Psoas muscle (tissue), 8 donors: ENCODE results near the gene CAMKMT. TPM values are rescaled to one million over a fixed set of nuclear protein-coding genes. Genes with fewer than 3 reads are reported as not detected.

Experiments
- ATAC-seq, 4 donors: fragments of 200-7000 bp; cut with Tn5 transposase; one replicate each; pipeline ENCODE4 v1.9.1; 2020; ENCODE audit warnings: moderate library complexity in 3 of 4, mild to moderate bottlenecking in 2 of 4
- DNase-seq, 2 donors: peaks; one replicate each; pipeline ENCODE4 v3.0.0-alpha.2; 2020
- H3K27ac ChIP-seq: fragments of 200-600 bp; one replicate; pipeline ENCODE4 v1.8.0; 2022
- H3K27me3 ChIP-seq, 3 donors: fragments of 200-600 bp in 1 of 3; one replicate each; pipeline versions ENCODE4 v1.6.1 to v1.8.0; 2013 to 2022; ENCODE audit warnings: low read length in 2 of 3, mild to moderate bottlenecking in 2 of 3, moderate library complexity in 1 of 3; ENCODE audit not compliant: insufficient read depth in 3 of 3
- H3K36me3 ChIP-seq, 2 donors: fragments of 200-600 bp in 1 of 2; one replicate each; pipeline versions ENCODE4 v1.6.1 to v1.8.0; 2013 to 2022; ENCODE audit warnings: low read depth in 1 of 2, mild to moderate bottlenecking in 1 of 2, moderate library complexity in 1 of 2; ENCODE audit not compliant: insufficient read depth in 1 of 2
- H3K4me1 ChIP-seq: fragments of 200-600 bp; one replicate; pipeline ENCODE4 v1.8.0; 2022
- H3K4me3 ChIP-seq: fragments of 200-600 bp; one replicate; pipeline ENCODE4 v1.8.0; 2022; ENCODE audit warnings: mild to moderate bottlenecking
- H3K9me3 ChIP-seq: fragments of 200-600 bp; one replicate; pipeline ENCODE4 v1.8.0; 2022
- CTCF ChIP-seq: fragments of 200-600 bp; IDR thresholded peaks from one replicate; pipeline ENCODE4 v1.8.0; 2022; ENCODE audit warnings: antibody characterized with exemption
- WGBS, 3 donors: extraction: QIAGEN DNeasy Blood & Tissue Kit; methylation state at CpG; one replicate each; pipeline versions ENCODE4 v1.1.6 to v1.1.7; 2013; 5-methylcytosine and 5-hydroxymethylcytosine counted together
- intact Hi-C, 2 donors: fragments of 100-400 bp; cut with DNase I; formaldehyde crosslinking; loops; one replicate each; pipeline versions ENCODE4 v1.11.0 to v1.14.2; 2022
- long read RNA-seq, 2 donors: library from polyadenylated mRNA; unstranded; transcript quantifications; one replicate each; pipeline ENCODE4 v2.0.0, GENCODE V29; 2021
- polyA plus RNA-seq, 3 donors: library from polyadenylated mRNA; stranded (reverse); fragments of 200-250 nt; gene quantifications; one replicate each; pipeline ENCODE4 v1.2.3, GENCODE V29; 2013
- total RNA-seq, 4 donors: library from RNA; stranded (reverse); fragmentation: NEBNext Ultra II Directional in 2 of 4; extraction: Animal tissue kit (Norgen Biotek cat#: 25700) in 2 of 4; gene quantifications; one replicate each; pipeline versions ENCODE4 v1.2.1 to v1.2.4, GENCODE V29; 2021 to 2023
- donor health status: healthy with polysubstance abuse.
- donor health status: DM: no; HTN: no; CAD: no; lungs with moderate emphysema.
- donor health status: Bipolar disorder and iron deficiency.
- donor health status: healthy.
- donor health status: DM: yes; HTN: yes; CAD: no.
- donor health status: DM: no; HTN: no; CAD: no.
- donor health status: DM: no; HTN: no; CAD: no.
- donor health status: DM: yes; HTN: yes; CAD: no.

Gene CAMKMT
- total RNA-seq (1 to 10 TPM; 4.5 to 7.3 (median 5.5) TPM), polyA plus RNA-seq (1 to 10 TPM; 2.8 to 4.3 (median 3.3) TPM)
- long read RNA-seq, donor 1, partial matches to known transcripts: 0 of 2 reads
- long read RNA-seq, donor 1, other reads (novel, unspliced or antisense): 2 of 2 reads
- long read RNA-seq, donor 2, partial matches to known transcripts: 1 of 3 reads
- long read RNA-seq, donor 2, other reads (novel, unspliced or antisense): 1 of 3 reads

- 0% methylated on average over 37 to 57 of the region's 57 CpGs for WGBS, 3 donors
- Histone ChIP-seq H3K9me3 (no peaks in the 10 kb centered on the region), H3K36me3 (peaks cover 0 to 2% of the 10 kb centered on the region in 2 donors), H3K27me3 (no peaks in the 10 kb centered on the region), H3K4me1 (peaks cover 29% of the 10 kb centered on the region), H3K4me3 (peak within 1 kb of the TSS; percentile 83), H3K27ac (peak within 1 kb of the TSS; percentile 92)
- TF ChIP-seq CTCF: no peak
- peak; percentile 93 to 96 (median 94) for ATAC-seq
- peak; percentile 98 to 99 for DNase-seq
- intact Hi-C loops: loop anchor here in 1 of 2 donors (5.0 kb wide), 1 partner anchor 284 kb away; no protein-coding TSS in a partner anchor
Measured at GRCh38 chr2:44361330-44362206, at the start of gene CAMKMT, which contains the start of gene PREPL. TSS of gene CAMKMT (plus strand) at chr2:44361947. TSS of gene PREPL (minus strand) at chr2:44361494. CDS start at chr2:44346342, 15,152 bp downstream.

- intact Hi-C loops: no loop called here
- TF ChIP-seq CTCF: no peak
Measured at GRCh38 chr2:44314362-44314761, 47.4 kb upstream of the CAMKMT start.

GRCh38 chr2:44315945-44316344 lies 45.8 kb upstream of the CAMKMT start:
- Histone ChIP-seq H3K36me3 (peaks cover 5 to 98% of the 10 kb centered on the region in 2 donors), H3K4me3 (no peak overlapping the region)

More at GRCh38 chr2:44314362-44314761, 47.4 kb upstream of the CAMKMT start:
- no peaks in the 10 kb centered on the region for H3K27me3 ChIP-seq
- peaks cover 0 to 82% of the 10 kb centered on the region in 2 donors for H3K36me3 ChIP-seq
- ATAC-seq (no peak), DNase-seq (no peak)
- no peaks in the 10 kb centered on the region for H3K4me1 ChIP-seq
- no peak overlapping the region for H3K4me3 ChIP-seq
- peaks cover 24% of the 10 kb centered on the region for H3K9me3 ChIP-seq
- no peak overlapping the region for H3K27ac ChIP-seq

GRCh38 chr2:44320832-44321231 lies 40.9 kb upstream of the CAMKMT start:
- H3K27me3 ChIP-seq: no peaks in the 10 kb centered on the region
- no peaks in the 10 kb centered on the region for H3K9me3 ChIP-seq
- TF ChIP-seq CTCF: no peak
- ATAC-seq: no peak
- intact Hi-C loops: no loop called here
- DNase-seq: no peak
- H3K4me3 ChIP-seq: no peak overlapping the region
- no peak overlapping the region for H3K27ac ChIP-seq
- H3K36me3 ChIP-seq: peaks cover 7 to 93% of the 10 kb centered on the region in 2 donors
- 88 to 97% (median 88%) methylated on average over 1 of the region's 1 CpG for WGBS, 3 donors
- H3K4me1 ChIP-seq: peaks cover 8% of the 10 kb centered on the region

More at GRCh38 chr2:44315945-44316344, 45.8 kb upstream of the CAMKMT start:
- no peak for TF ChIP-seq CTCF
- Histone ChIP-seq H3K9me3 (peaks cover 16% of the 10 kb centered on the region), H3K27me3 (no peaks in the 10 kb centered on the region), H3K27ac (no peak overlapping the region), H3K4me1 (no peaks in the 10 kb centered on the region)
- intact Hi-C loops: no loop called here
- ATAC-seq: no peak
- no peak for DNase-seq
